ENCODE results near the gene NUMBL. TPM values are rescaled to one million over a fixed set of nuclear protein-coding genes. Genes with fewer than 3 reads are reported as not detected.

NUMBL gene
- total and polyA plus RNA-seq, 2 of the 4 experiments (the other 2 are of a cell fraction), result 6.3 to 29.0 TPM

DNA sequence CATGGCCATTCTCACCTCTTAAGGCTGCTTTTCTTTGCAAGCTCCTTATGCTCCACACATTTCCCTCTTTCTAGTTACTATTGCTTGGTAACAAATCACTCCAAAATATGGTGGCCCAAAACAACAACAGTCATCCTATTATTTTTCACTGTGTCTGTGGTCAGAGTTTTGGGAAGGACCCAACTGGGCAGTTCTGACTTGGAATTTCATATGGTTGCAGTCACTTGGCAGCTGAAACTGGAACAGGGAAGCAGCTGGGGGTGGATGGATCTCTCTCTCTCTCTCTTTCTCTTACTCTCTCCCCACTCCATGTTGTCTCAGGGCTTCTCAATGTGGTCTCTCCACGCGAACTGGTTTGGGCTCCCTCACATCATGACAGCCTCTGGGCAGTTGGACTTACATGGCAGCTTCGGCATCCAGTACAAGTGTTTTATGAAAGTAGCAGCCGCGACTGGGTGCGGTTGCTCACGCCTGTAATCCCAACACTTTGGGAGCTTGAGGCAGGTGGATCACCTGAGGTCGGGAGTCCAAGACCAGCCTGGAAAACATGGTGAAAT, 39.6 kb downstream of the NUMBL start:
- H3K18ac ChIP-seq (ENCODE audit: low read depth, low read length), result peak overlapping the region; percentile 49
- H2BK15ac ChIP-seq (ENCODE audit: low read depth, low read length), result peak overlapping the region; percentile 45; the same call in 2 of the 3 replicates
- CTCF ChIA-PET, result interaction anchor here (0.8 to 1.5 kb wide), 2 partner anchors 13 to 169 kb away, joined by 4 to 7 read pairs; no protein-coding TSS in a partner anchor
- no peaks in the 10 kb centered on the region for H3K9me3 ChIP-seq (ENCODE audit: control insufficient read depth, insufficient read depth, low read length)
- H4K8ac ChIP-seq (ENCODE audit: low read depth in 2 of 2, low read length in 2 of 2), result peak overlapping the region; percentile 54 to 91; a peak in 3 of 4 replicates
- peak overlapping the region; percentile 78 for H2AFZ ChIP-seq (replicated peaks; ENCODE audit: low read length, poor library complexity)
- H4K91ac ChIP-seq (ENCODE audit: insufficient read depth, low read depth, low read length), result peak overlapping the region; percentile 86; the same call in 1 of the 2 replicates
- BruUV-seq (replicated peaks), result no TSS peak
- H3K4me3 ChIP-seq (ENCODE audit: insufficient read depth, low read depth, low read length), result no peak overlapping the region
- no peak overlapping the region for H2AK9ac ChIP-seq (replicated peaks; ENCODE audit: low read depth, low read length, poor library complexity)
- POLR2A ChIA-PET (ENCODE audit: unreplicated experiment), result no interaction called here
- H3K27ac ChIP-seq (ENCODE audit: insufficient read depth, low read length), result peak overlapping the region; percentile 79; the same call in 1 of the 2 replicates
- H3K14ac ChIP-seq (replicated peaks; ENCODE audit: low read depth, low read length), result peak overlapping the region; percentile 90
- TF ChIP-seq RCOR1 (IDR thresholded peaks at IDR 0.05; ENCODE audit: insufficient replicate concordance, low read length) (no peak), SMC3 (IDR thresholded peaks at IDR 0.05; ENCODE audit: low read depth, low read length) (no peak), NFE2L2 (IDR thresholded peaks at IDR 0.05; ENCODE audit: low read depth, low read length) (no peak), RFX5 (IDR thresholded peaks at IDR 0.05; ENCODE audit: low read depth, low read length) (no peak), CHD1 (IDR thresholded peaks at IDR 0.05; ENCODE audit: low read depth, low read length) (no peak), RAD21 (IDR thresholded peaks at IDR 0.05; ENCODE audit: low read length) (no peak), FOS (IDR thresholded peaks at IDR 0.05; ENCODE audit: low read depth, low read length) (no peak), MAFK (IDR thresholded peaks at IDR 0.05; ENCODE audit: low read depth, low read length) (no peak), CEBPB (IDR thresholded peaks at IDR 0.05; ENCODE audit: low read depth, low read length) (no peak)
- TF ChIP-seq, protein P1, sequence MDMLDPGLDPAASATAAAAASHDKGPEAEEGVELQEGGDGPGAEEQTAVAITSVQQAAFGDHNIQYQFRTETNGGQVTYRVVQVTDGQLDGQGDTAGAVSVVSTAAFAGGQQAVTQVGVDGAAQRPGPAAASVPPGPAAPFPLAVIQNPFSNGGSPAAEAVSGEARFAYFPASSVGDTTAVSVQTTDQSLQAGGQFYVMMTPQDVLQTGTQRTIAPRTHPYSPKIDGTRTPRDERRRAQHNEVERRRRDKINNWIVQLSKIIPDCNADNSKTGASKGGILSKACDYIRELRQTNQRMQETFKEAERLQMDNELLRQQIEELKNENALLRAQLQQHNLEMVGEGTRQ (IDR thresholded peaks at IDR 0.05; ENCODE audit: low read depth, low read length), result no peak
- dilution Hi-C loops (cut with HindIII; ENCODE audit: low sequenced_read_pairs, unreplicated experiment), result no loop called here
- no peak overlapping the region; the same call in 1 of the 2 replicates for H3K9ac ChIP-seq (ENCODE audit: low read depth, low read length)
- no peaks in the 10 kb centered on the region for H3K27me3 ChIP-seq (ENCODE audit: control insufficient read depth, insufficient read depth, low read length)
- ATAC-seq (ENCODE audit: low read depth), result peak; percentile 3; the same call in 1 of the 2 replicates
- no peak overlapping the region for H3K56ac ChIP-seq (ENCODE audit: extremely low read depth, insufficient read depth, low read length)
- peaks cover 10% of the 10 kb centered on the region for H3K4me1 ChIP-seq (ENCODE audit: control insufficient read depth, insufficient read depth, low read length)
- H2AK5ac ChIP-seq (ENCODE audit: low read depth, low read length), result peak overlapping the region; percentile 95
- H3K79me1 ChIP-seq (ENCODE audit: low read depth in 1 of 2, low read length in 2 of 2), result no peaks in the 10 kb centered on the region
- H3K4me2 ChIP-seq (ENCODE audit: low read depth, low read length), result no peak overlapping the region
- no peaks in the 10 kb centered on the region for H4K20me1 ChIP-seq (ENCODE audit: insufficient read depth, low read length)
- H2BK20ac ChIP-seq (ENCODE audit: low read depth, low read length), result peak overlapping the region; percentile 94
- peak; percentile 74 for DNase-seq
- H2BK120ac ChIP-seq (ENCODE audit: low read depth, low read length), result peak overlapping the region; percentile 93
- H3K9me1 ChIP-seq (ENCODE audit: insufficient read depth, low read length), result no peaks in the 10 kb centered on the region
- in situ Hi-C loops (cut with MboI; ENCODE audit: low sequenced_read_pairs), result loop anchor here (10.0 to 25.0 kb wide), 2 partner anchors 494 to 611 kb away; partner anchors contain the start of gene HNRNPUL1
- H3K36me3 ChIP-seq (ENCODE audit: control insufficient read depth, insufficient read depth, low read length), result no peaks in the 10 kb centered on the region
- intact Hi-C loops (cut with micrococcal nuclease), result no loop called here
- 0 out of 2 replicates have a peak overlapping the region, but pooled peaks have one; percentile 65 for H3K23ac ChIP-seq (ENCODE audit: low read depth, low read length)
- H2BK5ac ChIP-seq (ENCODE audit: low read depth, low read length, poor library complexity, severe bottlenecking), result no peak overlapping the region
- H4K5ac ChIP-seq (ENCODE audit: low read depth, low read length), result peak overlapping the region; percentile 39
- H3K4ac ChIP-seq (ENCODE audit: low read depth, low read length), result peak overlapping the region; percentile 93; the same call in 1 of the 2 replicates
- 65% methylated on average over 4 of the region's 8 CpGs; no CpG with 5 or more reads in 1 of the 2 experiments for WGBS, 2 experiments (ENCODE audit: extremely low coverage in 2 of 2, insufficient read length in 1 of 2)
